Calu3 (cell line): ENCODE results near the gene ATG7. TPM values are rescaled to one million over a fixed set of nuclear protein-coding genes. Genes with fewer than 3 reads are reported as not detected.
A peak's percentile ranks its signal among the peaks of the same experiment; 100 is the strongest.

Experiments used
- Bru-seq: library from RNA; stranded (reverse); fragments of 400-500 nt; gene quantifications from one replicate; lab custom pipeline; 2021; lab: Mats Ljungman, UMichigan
- BruChase-seq, 2 experiments: library from RNA; stranded (reverse); fragments of 400-500 nt; gene quantifications; one replicate each; lab custom pipeline; 2021; lab: Mats Ljungman, UMichigan
- BruUV-seq: library from RNA; stranded (reverse); fragments of 400-500 nt; replicated peaks from 2 replicates; lab custom pipeline; 2021; lab: Mats Ljungman, UMichigan
- CTCF ChIA-PET: fragments of 300-600 bp; sonication (Branson Sonifier 250); formaldehyde crosslinking; loops from one replicate; lab custom pipeline; 2022; ENCODE audit warnings: antibody characterized with exemption; lab: Charles Lee
- DNase-seq: peaks from one replicate; pipeline ENCODE4 v3.0.0; 2022
- H3K27ac Mint-ChIP-seq: one replicate; pipeline ENCODE4 v1.8.0; 2022; ENCODE audit warnings: mixed read lengths; ENCODE audit not compliant: unreplicated experiment
- H3K27me3 Mint-ChIP-seq: one replicate; pipeline ENCODE4 v1.8.0; 2022; ENCODE audit warnings: mixed read lengths; ENCODE audit not compliant: unreplicated experiment
- H3K36me3 Mint-ChIP-seq: one replicate; pipeline ENCODE4 v1.8.0; 2022; ENCODE audit warnings: mild to moderate bottlenecking, moderate library complexity, mixed read lengths; ENCODE audit not compliant: insufficient read depth, unreplicated experiment
- H3K4me1 Mint-ChIP-seq: one replicate; pipeline ENCODE4 v1.8.0; 2022; ENCODE audit warnings: mild to moderate bottlenecking, low read depth, mixed read lengths; ENCODE audit not compliant: unreplicated experiment
- H3K4me3 Mint-ChIP-seq: one replicate; pipeline ENCODE4 v1.8.0; 2022; ENCODE audit warnings: mild to moderate bottlenecking, low read depth, moderate library complexity, mixed read lengths; ENCODE audit not compliant: unreplicated experiment
- H3K9me3 Mint-ChIP-seq: one replicate; pipeline ENCODE4 v1.8.0; 2022; ENCODE audit warnings: low read depth, mixed read lengths; ENCODE audit not compliant: unreplicated experiment
- intact Hi-C: fragments of 100-400 bp; cut with micrococcal nuclease; formaldehyde crosslinking; loops from one replicate; pipeline ENCODE4 v1.10.0; 2022; ENCODE audit not compliant: unreplicated experiment
- long read RNA-seq: library from polyadenylated mRNA; stranded (forward); transcript quantifications from one replicate; pipeline ENCODE4 v2.0.0, GENCODE V29; 2022
- total RNA-seq: library from RNA; stranded (reverse); gene quantifications from 2 replicates; pipeline ENCODE4 v1.2.3, GENCODE V29; 2022
- TF ChIP-seq, protein P1 (sequence below): fragments of 200-600 bp; IDR thresholded peaks from one replicate; pipeline ENCODE4 v1.8.0; 2022; ENCODE audit warnings: antibody characterized with exemption; ENCODE audit not compliant: unreplicated experiment

Gene ATG7, protein sequence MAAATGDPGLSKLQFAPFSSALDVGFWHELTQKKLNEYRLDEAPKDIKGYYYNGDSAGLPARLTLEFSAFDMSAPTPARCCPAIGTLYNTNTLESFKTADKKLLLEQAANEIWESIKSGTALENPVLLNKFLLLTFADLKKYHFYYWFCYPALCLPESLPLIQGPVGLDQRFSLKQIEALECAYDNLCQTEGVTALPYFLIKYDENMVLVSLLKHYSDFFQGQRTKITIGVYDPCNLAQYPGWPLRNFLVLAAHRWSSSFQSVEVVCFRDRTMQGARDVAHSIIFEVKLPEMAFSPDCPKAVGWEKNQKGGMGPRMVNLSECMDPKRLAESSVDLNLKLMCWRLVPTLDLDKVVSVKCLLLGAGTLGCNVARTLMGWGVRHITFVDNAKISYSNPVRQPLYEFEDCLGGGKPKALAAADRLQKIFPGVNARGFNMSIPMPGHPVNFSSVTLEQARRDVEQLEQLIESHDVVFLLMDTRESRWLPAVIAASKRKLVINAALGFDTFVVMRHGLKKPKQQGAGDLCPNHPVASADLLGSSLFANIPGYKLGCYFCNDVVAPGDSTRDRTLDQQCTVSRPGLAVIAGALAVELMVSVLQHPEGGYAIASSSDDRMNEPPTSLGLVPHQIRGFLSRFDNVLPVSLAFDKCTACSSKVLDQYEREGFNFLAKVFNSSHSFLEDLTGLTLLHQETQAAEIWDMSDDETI
- total RNA-seq, result 34.6 and 37.3 TPM in 2 replicates
- Bru-seq, nascent RNA, result percentile 75 among the genes with signal in this experiment
- BruChase-seq, experiment 1, labeled RNA remaining after a 6-hour chase, result percentile 69 among the genes with signal in this experiment
- BruChase-seq, experiment 2, labeled RNA remaining after a 2-hour chase, result percentile 71 among the genes with signal in this experiment
- long read RNA-seq, full-length matches to known transcripts, result 14 of 43 reads
- long read RNA-seq, partial matches to known transcripts, result 4 of 43 reads
- long read RNA-seq, other reads (novel, unspliced or antisense), result 25 of 43 reads

DNA sequence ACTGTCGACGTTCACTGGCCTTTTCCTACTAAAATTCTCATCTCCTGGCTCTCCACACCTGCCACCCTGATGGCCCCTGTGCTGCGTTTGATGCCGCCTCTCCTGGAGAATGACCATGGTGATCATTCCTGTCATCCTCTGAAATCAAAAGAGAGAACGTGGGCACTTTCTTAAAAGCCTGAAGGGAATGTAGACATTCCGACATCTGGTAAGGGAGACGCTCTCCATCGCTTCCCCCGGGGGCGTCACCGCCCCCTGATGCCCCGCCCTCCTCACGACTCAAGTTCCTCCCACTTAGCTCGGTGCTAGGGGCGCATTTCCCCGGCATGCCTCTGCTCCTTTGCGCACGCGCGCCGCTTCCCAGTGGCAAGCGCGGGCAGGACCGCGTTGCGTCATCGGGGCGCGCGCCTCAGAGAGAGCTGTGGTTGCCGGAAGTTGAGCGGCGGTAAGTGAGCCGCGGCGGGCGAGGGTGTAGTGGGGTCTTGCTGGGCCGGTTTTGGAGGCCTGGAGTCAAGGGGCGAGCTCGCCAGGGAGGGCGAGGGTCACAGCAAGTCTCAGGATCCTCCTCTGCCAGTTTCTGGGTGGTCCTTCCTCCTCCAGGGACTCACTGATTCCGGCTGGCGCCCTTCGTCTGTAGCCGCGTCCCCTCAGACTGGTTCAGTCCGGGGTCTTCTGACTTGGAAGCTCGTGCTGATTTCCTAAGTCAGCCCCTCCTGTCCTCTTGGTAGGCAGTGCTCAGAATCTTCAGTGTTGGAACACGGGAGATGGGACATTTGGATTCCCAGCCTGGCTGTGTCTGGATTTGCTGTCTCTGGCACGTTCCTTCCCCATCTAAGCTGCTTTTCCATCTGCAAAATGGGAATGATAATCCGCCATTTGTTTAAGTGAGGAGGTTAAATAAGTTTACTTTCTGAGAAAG, at the start of gene ATG7:
ATG7 (plus strand) TSS at position 412 of the 919 bp plus-strand sequence. CDS start 26,299 bp downstream, outside the sequence.
- Mint-ChIP-seq H3K27ac (peak within 1 kb of the TSS; percentile 95), H3K36me3 (peaks cover 20% of the 10 kb centered on the region), H3K4me1 (peaks cover 35% of the 10 kb centered on the region), H3K4me3 (peak within 1 kb of the TSS; percentile 93), H3K9me3 (no peaks in the 10 kb centered on the region), H3K27me3 (no peaks in the 10 kb centered on the region)
- BruUV-seq, result TSS peak; percentile 78
- peak; percentile 96 for DNase-seq
- TF ChIP-seq, protein P1, sequence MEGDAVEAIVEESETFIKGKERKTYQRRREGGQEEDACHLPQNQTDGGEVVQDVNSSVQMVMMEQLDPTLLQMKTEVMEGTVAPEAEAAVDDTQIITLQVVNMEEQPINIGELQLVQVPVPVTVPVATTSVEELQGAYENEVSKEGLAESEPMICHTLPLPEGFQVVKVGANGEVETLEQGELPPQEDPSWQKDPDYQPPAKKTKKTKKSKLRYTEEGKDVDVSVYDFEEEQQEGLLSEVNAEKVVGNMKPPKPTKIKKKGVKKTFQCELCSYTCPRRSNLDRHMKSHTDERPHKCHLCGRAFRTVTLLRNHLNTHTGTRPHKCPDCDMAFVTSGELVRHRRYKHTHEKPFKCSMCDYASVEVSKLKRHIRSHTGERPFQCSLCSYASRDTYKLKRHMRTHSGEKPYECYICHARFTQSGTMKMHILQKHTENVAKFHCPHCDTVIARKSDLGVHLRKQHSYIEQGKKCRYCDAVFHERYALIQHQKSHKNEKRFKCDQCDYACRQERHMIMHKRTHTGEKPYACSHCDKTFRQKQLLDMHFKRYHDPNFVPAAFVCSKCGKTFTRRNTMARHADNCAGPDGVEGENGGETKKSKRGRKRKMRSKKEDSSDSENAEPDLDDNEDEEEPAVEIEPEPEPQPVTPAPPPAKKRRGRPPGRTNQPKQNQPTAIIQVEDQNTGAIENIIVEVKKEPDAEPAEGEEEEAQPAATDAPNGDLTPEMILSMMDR, result no peak
- CTCF ChIA-PET, result interaction anchor here (0.7 to 1.1 kb wide), 3 partner anchors 14 to 36 kb away, joined by 3 to 8 read pairs (median 3); no protein-coding TSS in a partner anchor
- intact Hi-C loops, result no loop called here

DNA sequence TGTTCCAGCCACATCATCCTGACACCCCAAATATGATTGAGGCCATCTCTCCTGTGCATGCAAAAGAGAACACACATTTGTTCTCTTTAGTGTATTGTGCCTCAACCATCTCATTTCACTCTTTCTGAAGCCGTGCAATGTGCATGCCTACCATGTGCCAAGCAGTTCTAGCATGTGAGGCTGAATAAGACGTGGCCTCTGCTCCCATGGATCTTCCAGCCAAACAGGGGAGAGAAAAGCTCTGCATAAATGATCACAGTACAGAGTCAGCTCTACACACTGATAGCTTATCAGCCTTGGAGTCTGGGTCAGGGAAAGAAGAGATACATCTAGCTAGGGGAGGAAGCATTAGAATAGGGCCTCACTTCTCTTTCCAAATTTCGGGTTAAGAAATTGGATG, 48.2 kb upstream of the ATG7 start:
- no TSS peak for BruUV-seq
- CTCF ChIA-PET, result no interaction called here
- intact Hi-C loops, result no loop called here

DNA sequence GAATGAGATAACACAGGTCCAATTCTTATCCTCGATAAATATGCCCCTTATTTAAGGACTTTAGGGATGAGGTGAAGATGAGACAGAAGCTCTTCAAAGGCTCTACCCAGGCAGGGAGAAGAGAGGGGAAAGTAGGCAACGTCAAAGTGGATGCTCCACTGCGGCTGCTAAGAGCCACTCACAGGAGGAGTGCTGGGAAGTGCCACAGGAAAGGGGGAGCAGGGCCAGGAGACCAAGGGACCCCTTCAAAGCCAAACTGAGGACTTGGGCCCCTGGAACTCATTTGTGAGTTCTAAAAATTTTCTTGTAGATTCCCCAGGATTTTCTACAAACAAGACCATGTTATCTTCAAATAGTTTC, 47.3 kb upstream of the ATG7 start:
- TF ChIP-seq, protein P1, result no peak
- peak overlapping the region; percentile 97 for H3K4me3 Mint-ChIP-seq
- intact Hi-C loops, result no loop called here
- CTCF ChIA-PET, result interaction anchor here (1.5 to 1.9 kb wide), 2 partner anchors 23 to 110 kb away, joined by 3 to 10 read pairs; no protein-coding TSS in a partner anchor
- DNase-seq, result no peak
- H3K9me3 Mint-ChIP-seq, result no peaks in the 10 kb centered on the region
- peaks cover 22% of the 10 kb centered on the region for H3K4me1 Mint-ChIP-seq
- peaks cover 35% of the 10 kb centered on the region for H3K36me3 Mint-ChIP-seq
- TSS peak; percentile 76 for BruUV-seq
- no peaks in the 10 kb centered on the region for H3K27me3 Mint-ChIP-seq
- H3K27ac Mint-ChIP-seq, result peak overlapping the region; percentile 99

More for the DNA sequence above, 48.2 kb upstream of the ATG7 start:
- Mint-ChIP-seq H3K4me1 (peaks cover 22% of the 10 kb centered on the region), H3K27ac (peak overlapping the region; percentile 54), H3K4me3 (peak overlapping the region; percentile 97), H3K9me3 (no peaks in the 10 kb centered on the region), H3K27me3 (no peaks in the 10 kb centered on the region), H3K36me3 (peaks cover 35% of the 10 kb centered on the region)
- TF ChIP-seq, protein P1, result no peak
- DNase-seq, result no peak
